Erythroblast (primary cell): ENCODE measurements around the gene RSPRY1.

Experiments
- DNase-seq, 2 experiments: peaks; one replicate each; lab custom pipeline; 2025; lab: John Stamatoyannopoulos, UW
- GATA1 ChIP-seq: IDR thresholded peaks from 2 replicates; pipeline ENCODE4 v1.6.1; 2011; ENCODE audit warnings: low read depth, mild to moderate bottlenecking, control low read depth, low read length, moderate library complexity
- POLR2A ChIP-seq: IDR thresholded peaks from 2 replicates; pipeline ENCODE4 v1.6.1; 2011; ENCODE audit warnings: mild to moderate bottlenecking, low read length

The RSPRY1 gene

GRCh38 chr16:57233944-57234706 is 48.0 kb downstream of the RSPRY1 start:
- TF ChIP-seq GATA1 = no peak
- no peak for TF ChIP-seq POLR2A
- no peak for DNase-seq

DNA sequence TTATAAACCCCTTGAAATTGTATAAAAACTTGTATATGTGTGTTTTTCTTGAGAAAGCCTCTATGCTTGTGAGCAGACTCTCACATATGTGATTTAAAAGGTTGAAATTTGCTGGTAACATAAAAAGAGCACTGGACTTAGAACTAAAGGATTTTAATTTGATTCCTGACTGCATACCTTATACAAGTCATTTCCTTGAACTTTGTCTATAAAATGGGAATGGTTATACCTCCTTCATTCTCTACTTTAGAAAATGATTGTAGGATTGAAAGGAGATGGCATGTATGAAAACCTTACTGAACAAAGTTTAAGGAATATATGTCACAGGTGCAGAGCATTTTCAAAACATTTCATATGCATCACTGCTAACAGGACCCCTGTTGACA is 48.6 kb downstream of the RSPRY1 start:
- DNase-seq = no peak

GRCh38 chr16:57235128-57236021 is 49.2 kb downstream of the RSPRY1 start:
- peak in 1 of 2 experiments; percentile 42 for DNase-seq
- TF ChIP-seq POLR2A (no peak), GATA1 (no peak)

More for the DNA sequence above, 48.6 kb downstream of the RSPRY1 start:
- TF ChIP-seq GATA1 (no peak), POLR2A (no peak)

DNA sequence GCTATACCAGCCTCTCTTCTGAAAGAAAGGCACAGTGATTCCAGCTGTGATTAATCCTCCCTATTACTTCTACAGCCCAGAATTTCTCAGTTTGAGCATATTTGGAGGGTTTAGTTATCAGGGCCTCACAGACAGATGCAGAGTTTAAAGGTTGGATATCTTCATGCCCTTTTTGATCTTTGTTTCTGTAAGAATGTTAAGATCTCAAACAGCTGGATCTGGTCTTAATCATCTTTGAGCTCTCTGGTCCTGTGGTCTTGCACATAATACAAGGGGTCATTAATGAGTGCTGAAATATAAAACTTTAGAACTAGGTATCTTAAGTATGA is 49.9 kb downstream of the RSPRY1 start:
- no peak for TF ChIP-seq POLR2A
- no peak for TF ChIP-seq GATA1

DNA sequence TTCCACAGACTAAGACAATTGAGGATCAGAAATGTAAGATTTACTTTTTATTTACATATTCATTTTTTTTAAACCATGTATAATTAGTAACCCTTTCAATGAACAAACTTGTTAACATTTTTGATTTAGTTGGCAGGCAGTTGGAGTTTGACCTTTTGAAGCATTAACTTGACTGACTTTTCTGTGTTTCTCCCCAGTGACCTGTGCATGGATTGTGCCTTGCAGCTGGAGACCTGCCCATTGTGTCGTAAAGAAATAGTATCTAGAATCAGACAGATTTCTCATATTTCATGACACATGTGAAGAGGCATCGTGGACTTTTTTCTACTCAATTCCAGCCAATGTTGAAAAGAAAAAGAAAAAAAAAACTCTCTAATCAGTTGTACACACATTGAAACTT is 52.6 kb downstream of the RSPRY1 start:
- no peak for TF ChIP-seq GATA1
- no peak for TF ChIP-seq POLR2A
- DNase-seq = no peak

More for the DNA sequence above, 49.9 kb downstream of the RSPRY1 start:
- no peak for DNase-seq

DNA sequence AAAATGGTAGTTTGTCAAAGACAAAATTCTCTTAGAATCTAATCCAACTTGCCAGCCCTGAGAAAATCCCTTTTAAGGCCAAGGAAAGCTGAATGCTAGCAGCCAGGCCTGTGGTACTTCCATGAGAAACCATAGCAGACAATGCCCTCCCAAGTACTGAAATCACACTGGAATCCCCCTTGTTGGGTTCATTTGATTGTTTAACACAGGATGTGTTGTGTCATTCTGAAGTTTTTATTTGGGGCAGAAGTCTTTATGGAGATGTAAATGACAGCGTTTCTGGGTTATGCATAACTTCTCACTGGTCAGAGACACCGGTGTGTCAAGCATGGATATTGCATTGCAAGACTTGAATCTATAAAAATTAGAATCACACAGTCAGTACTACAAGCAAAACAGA is 53.0 kb downstream of the RSPRY1 start:
- no peak for DNase-seq
- TF ChIP-seq POLR2A (no peak), GATA1 (no peak)

GRCh38 chr16:57240851-57241250 is 54.7 kb downstream of the RSPRY1 start:
- no peak for DNase-seq

GRCh38 chr16:57242650-57243049 is 56.5 kb downstream of the RSPRY1 start:
- DNase-seq = no peak
- TF ChIP-seq GATA1 (no peak), POLR2A (no peak)

More at GRCh38 chr16:57240851-57241250, 54.7 kb downstream of the RSPRY1 start:
- TF ChIP-seq GATA1 (no peak), POLR2A (no peak)

GRCh38 chr16:57244463-57244766 is 58.3 kb downstream of the RSPRY1 start:
- no peak for TF ChIP-seq GATA1
- no peak for TF ChIP-seq POLR2A
- no peak for DNase-seq

GRCh38 chr16:57244767-57245471 is 58.8 kb downstream of the RSPRY1 start, which contains the start of gene ARL2BP:
ARL2BP (plus strand) TSS chr16:57245259; CDS start chr16:57245368, 109 bp downstream.
- TF ChIP-seq GATA1 = no peak
- peak; percentile 83 for TF ChIP-seq POLR2A
- DNase-seq = peak; percentile 98

DNA sequence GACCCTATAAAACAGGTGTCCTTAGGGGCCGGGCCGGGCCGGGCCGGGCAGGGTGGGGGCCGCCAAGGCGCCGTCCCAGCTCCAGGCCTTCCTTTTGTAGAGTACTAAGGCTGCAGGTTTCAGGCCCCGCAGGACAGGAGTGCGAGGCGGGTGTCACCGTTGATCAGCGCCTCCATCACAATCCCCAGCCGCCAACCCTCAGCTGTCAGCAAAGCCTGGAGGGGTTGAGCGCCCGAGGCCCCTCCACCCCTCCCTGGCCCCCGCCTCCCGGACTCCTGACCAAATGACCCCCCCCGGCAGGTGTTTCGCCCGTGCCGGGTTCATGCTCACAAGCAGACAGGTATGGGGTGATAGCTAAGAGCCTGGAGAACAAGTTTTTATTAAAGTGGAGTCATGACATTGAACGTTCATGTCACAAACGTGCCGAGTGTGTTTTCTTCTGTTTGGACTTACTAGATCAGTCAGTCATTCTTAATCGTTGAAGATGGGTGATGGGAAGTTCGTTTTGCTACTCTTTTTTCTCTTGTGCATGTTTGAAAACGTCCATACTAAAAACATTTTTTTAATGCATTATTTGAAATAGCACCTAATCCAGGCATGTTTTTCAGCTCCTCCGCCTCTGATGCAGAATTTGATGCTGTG is 59.5 kb downstream of the RSPRY1 start:
- TF ChIP-seq POLR2A (no peak), GATA1 (no peak)

GRCh38 chr16:57251352-57251751 is 65.2 kb downstream of the RSPRY1 start:
- TF ChIP-seq POLR2A = no peak
- TF ChIP-seq GATA1 = no peak
- DNase-seq = no peak

More for the DNA sequence above, 59.5 kb downstream of the RSPRY1 start:
- peak; percentile 59 to 65 for DNase-seq

DNA sequence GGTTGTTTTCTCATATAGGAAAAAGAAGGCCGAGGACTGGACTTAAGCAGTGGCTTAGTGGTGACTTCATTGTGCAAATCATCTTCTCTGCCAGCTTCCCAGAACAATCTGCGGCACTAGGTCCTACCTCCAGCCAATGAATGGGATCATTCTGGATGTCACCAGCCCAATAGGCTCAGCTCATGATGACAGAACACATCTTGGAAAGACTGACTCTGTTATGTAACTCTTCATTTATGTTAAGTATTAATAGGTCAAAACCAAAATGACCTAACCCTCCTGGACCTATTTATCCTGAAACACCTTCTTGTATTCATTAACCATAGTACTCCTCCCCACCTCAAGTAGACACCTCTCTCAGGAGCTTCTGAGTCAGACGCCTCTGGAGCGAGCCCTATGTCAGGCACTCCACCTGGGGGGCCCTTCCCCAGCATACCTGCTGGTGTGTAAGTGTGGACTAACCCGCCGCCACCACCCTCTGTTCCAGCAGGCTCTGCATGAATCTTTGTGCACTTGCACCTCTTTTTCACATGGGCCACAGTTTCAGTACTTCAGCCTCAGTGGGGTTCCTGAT is 66.1 kb downstream of the RSPRY1 start:
- TF ChIP-seq POLR2A (no peak), GATA1 (no peak)
- peak; percentile 22 to 37 for DNase-seq
